Measurements from ENCODE around the gene TAOK2.

DNA sequence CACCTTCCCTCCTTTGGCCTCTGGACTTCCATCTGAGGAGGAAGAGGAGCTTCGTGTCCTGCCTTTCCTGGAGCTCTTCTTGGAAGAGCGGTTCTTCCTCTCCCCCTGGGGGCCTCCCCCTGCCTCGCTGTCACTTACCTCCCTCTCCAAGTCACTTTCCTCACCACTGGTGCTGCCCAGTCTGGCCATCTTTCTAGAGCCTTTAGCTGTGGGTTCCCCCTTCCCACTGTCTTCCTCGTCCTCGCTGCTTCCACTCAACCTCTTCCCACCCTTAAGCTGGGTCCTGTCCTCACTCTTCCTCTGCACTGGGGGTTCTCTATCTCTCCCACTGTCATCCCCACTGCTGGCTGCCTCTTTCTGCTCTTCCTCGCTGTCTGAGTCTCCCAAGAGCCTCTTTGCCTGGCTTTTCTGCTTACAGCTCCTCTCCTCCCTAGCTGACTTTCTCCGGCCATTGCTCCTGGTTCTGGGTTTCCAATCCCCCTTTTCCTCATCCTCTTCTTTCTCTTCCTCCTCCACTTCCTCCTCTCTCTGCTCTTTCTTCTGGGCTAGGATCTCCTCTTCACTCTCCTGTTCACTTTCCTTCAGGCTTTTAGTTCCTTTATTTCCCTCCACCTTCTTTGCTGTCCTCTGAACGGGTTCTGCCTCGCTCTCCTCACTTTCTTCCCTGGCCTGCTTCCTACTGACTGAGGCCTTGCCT, 20.4 kb downstream of the TAOK2 start:
- TF ChIP-seq, protein P1, sequence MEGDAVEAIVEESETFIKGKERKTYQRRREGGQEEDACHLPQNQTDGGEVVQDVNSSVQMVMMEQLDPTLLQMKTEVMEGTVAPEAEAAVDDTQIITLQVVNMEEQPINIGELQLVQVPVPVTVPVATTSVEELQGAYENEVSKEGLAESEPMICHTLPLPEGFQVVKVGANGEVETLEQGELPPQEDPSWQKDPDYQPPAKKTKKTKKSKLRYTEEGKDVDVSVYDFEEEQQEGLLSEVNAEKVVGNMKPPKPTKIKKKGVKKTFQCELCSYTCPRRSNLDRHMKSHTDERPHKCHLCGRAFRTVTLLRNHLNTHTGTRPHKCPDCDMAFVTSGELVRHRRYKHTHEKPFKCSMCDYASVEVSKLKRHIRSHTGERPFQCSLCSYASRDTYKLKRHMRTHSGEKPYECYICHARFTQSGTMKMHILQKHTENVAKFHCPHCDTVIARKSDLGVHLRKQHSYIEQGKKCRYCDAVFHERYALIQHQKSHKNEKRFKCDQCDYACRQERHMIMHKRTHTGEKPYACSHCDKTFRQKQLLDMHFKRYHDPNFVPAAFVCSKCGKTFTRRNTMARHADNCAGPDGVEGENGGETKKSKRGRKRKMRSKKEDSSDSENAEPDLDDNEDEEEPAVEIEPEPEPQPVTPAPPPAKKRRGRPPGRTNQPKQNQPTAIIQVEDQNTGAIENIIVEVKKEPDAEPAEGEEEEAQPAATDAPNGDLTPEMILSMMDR (IDR thresholded peaks at IDR 0.05; ENCODE audit: low read length) = no peak
- no peak for TF ChIP-seq EZH2 (IDR thresholded peaks at IDR 0.05; ENCODE audit: borderline replicate concordance, low read length)

All from OCI-LY1 (cell line).